ENCODE data around the gene OSGIN1.

Gene OSGIN1

GRCh38 chr16:83917152-83918120 lies 35.6 kb upstream of the OSGIN1 start:
- Histone ChIP-seq H3K27ac (no peak overlapping the region), H3K4me3 (no peak overlapping the region)
- no peak for DNase-seq (ENCODE audit: low spot score)
- TF ChIP-seq CTCF (IDR thresholded peaks at IDR 0.05), result no peak

- H3K27ac ChIP-seq, result no peak overlapping the region
- TF ChIP-seq CTCF (IDR thresholded peaks at IDR 0.05), result no peak
- H3K4me3 ChIP-seq, result no peak overlapping the region
- no peak for DNase-seq (ENCODE audit: low spot score)
These were observed 32.0 kb upstream of the OSGIN1 start for GRCh38 chr16:83920894-83921491.

GRCh38 chr16:83923581-83924365 lies 29.3 kb upstream of the OSGIN1 start:
- Histone ChIP-seq H3K27ac (no peak overlapping the region), H3K4me3 (no peak overlapping the region)
- TF ChIP-seq CTCF (IDR thresholded peaks at IDR 0.05), result no peak
- DNase-seq (ENCODE audit: low spot score), result no peak

- H3K4me3 ChIP-seq, result no peak overlapping the region
- H3K27ac ChIP-seq, result no peak overlapping the region
- no peak for TF ChIP-seq CTCF (IDR thresholded peaks at IDR 0.05)
- no peak for DNase-seq (ENCODE audit: low spot score)
These were observed 28.4 kb upstream of the OSGIN1 start for GRCh38 chr16:83924686-83925085.

- TF ChIP-seq CTCF (IDR thresholded peaks at IDR 0.05), result no peak
- no peak overlapping the region for H3K4me3 ChIP-seq
- H3K27ac ChIP-seq, result no peak overlapping the region
- no peak for DNase-seq (ENCODE audit: low spot score)
These were observed 27.7 kb upstream of the OSGIN1 start for GRCh38 chr16:83925095-83925905.

GRCh38 chr16:83925957-83926725 lies 26.9 kb upstream of the OSGIN1 start:
- no peak overlapping the region for H3K27ac ChIP-seq
- TF ChIP-seq CTCF (IDR thresholded peaks at IDR 0.05), result no peak
- DNase-seq (ENCODE audit: low spot score), result no peak
- H3K4me3 ChIP-seq, result no peak overlapping the region
